Body of pancreas (tissue), 4 donors: Measurements from ENCODE around the gene STXBP1.

Experiments
- CTCF ChIP-seq, 7 experiments: fragments of 450-650 bp in 4 of 7; fragments of 200-600 bp in 3 of 7; sonication (generic) in 3 of 7; IDR thresholded peaks; one replicate each; pipeline ENCODE4 v1.5.1; 2016 to 2019; ENCODE audit warnings: antibody characterized with exemption in 7 of 7
- POLR2A ChIP-seq, 3 donors: fragments of 450-650 bp; IDR thresholded peaks; one replicate each; pipeline ENCODE4 v1.6.1; 2016; ENCODE audit warnings: antibody characterized with exemption in 3 of 3, mild to moderate bottlenecking in 2 of 3

DNA sequence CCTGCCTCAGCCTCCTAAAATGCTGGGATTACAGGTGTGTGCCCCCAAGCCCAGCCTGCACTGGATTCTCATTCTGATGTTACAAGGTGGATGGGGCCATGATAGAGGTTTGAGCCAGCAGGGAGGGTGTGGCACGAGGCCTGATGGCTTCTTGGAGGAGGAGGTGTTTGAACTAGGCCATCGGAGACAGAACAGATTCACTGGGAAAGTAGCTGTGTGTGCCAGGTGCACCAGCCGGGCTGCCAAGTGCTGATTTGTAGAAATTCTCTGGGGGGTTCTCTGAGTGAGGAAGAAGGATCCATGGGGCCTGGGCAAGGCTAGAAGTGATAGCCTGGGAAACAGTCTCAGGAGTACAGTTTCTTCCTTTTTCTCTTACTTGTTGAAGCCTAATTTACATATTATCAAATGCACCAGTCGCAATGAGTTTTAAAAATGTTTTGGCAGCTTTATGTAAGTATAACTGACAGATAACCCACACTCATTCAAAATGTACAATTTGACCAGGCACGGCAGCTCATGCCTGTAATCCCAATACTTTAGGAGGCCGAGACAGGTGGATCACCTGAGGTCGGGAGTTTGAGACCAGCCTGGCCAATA, 31.1 kb upstream of the STXBP1 start:
- no peak for TF ChIP-seq CTCF (IDR thresholded peaks at IDR 0.05)
- no peak for TF ChIP-seq POLR2A (IDR thresholded peaks at IDR 0.05)
